A549 (cell line): ENCODE data around the gene MED19. TPM values are rescaled to one million over a fixed set of nuclear protein-coding genes. Genes with fewer than 3 reads are reported as not detected.

ENCODE experiments used
- ATAC-seq, 2 experiments: fragments of 200-7000 bp in 1 of 2; fragments of >200 bp in 1 of 2; cut with Nextera tagmentation in 1 of 2; cut with Tn5 transposase in 1 of 2; 3 replicates each; pipeline versions ENCODE4 v1.8.0 to v1.9.1; 2018 to 2020; ENCODE audit warnings: mild to moderate bottlenecking in 1 of 2, moderate library complexity in 1 of 2
- CTCF ChIA-PET: fragments of 300-600 bp; sonication (Branson Sonifier 250); formaldehyde crosslinking; extraction: SDS; loops from one replicate; lab custom pipeline; 2021; ENCODE audit warnings: antibody characterized with exemption, inconsistent platforms; lab: Yijun Ruan, JAX
- POLR2A ChIA-PET: fragments of 350-600 bp; formaldehyde crosslinking; extraction: SDS; loops from one replicate; lab custom pipeline; 2021; ENCODE audit warnings: antibody characterized with exemption, inconsistent platforms; lab: Yijun Ruan, JAX
- DNase-seq, 2 experiments: peaks; one replicate each; pipeline versions ENCODE4 v3.0.0 to v3.0.0-alpha.2; 2011 to 2016; ENCODE audit warnings: low read depth in 1 of 2, low spot score in 1 of 2
- FAIRE-seq: peaks from 2 replicates; lab custom pipeline; 2011; peaks lifted over from hg19 to GRCh38; lab: Jason Lieb, UNC
- H3K27ac ChIP-seq, 2 experiments: fragments of >200 bp; sonication (Bioruptor Twin); formaldehyde crosslinking; 3 replicates each; pipeline ENCODE4 v1.5.1; 2016 to 2017
- H3K4me1 ChIP-seq: fragments of >200 bp; sonication (Bioruptor Twin); formaldehyde crosslinking; 3 replicates; pipeline ENCODE4 v1.6.1; 2016
- H3K4me2 ChIP-seq: fragments of >200 bp; sonication (Bioruptor Twin); formaldehyde crosslinking; 3 replicates; pipeline ENCODE4 v1.6.1; 2016
- H3K4me3 ChIP-seq: fragments of >200 bp; sonication (Bioruptor Twin); formaldehyde crosslinking; 3 replicates; pipeline ENCODE4 v1.5.1; 2016
- H3K9me3 ChIP-seq: fragments of >200 bp; sonication (Bioruptor Twin); formaldehyde crosslinking; 3 replicates; pipeline ENCODE4 v1.6.1; 2016
- BHLHE40 ChIP-seq: IDR thresholded peaks from 2 replicates; pipeline ENCODE4 v1.6.1; 2012; ENCODE audit warnings: low read depth, low read length, inconsistent platforms
- CBX2 ChIP-seq: fragments of 200-600 bp; sonication (generic); IDR thresholded peaks from 2 replicates; pipeline ENCODE4 v1.6.1; 2016; ENCODE audit warnings: low read depth, mild to moderate bottlenecking, borderline replicate concordance
- CBX8 ChIP-seq: fragments of 200-600 bp; sonication (generic); IDR thresholded peaks from 2 replicates; pipeline ENCODE4 v1.6.1; 2016
- CEBPB ChIP-seq, 2 experiments: fragments of >200 bp in 1 of 2; sonication (Bioruptor Twin) in 1 of 2; formaldehyde crosslinking in 1 of 2; IDR thresholded peaks; 2 replicates each; pipeline ENCODE4 v1.6.1; 2012 to 2016
- CHD2 ChIP-seq: fragments of 150-350 bp; IDR thresholded peaks from 2 replicates; pipeline ENCODE4 v1.6.1; 2014; ENCODE audit warnings: low read length; ENCODE audit not compliant: partially characterized antibody
- CTCF ChIP-seq: fragments of >200 bp; sonication (Bioruptor Twin); formaldehyde crosslinking; IDR thresholded peaks from 3 replicates; pipeline ENCODE4 v1.5.1; 2016
- E2F6 ChIP-seq: IDR thresholded peaks from 2 replicates; pipeline ENCODE4 v1.6.1; 2012; ENCODE audit warnings: low read depth, borderline replicate concordance
- EHF ChIP-seq: fragments of 250-450 bp; sonication (Bioruptor Pico); IDR thresholded peaks from 2 replicates; pipeline ENCODE4 v1.5.0; 2020; ENCODE audit warnings: mild to moderate bottlenecking
- ELK1 ChIP-seq: fragments of 150-350 bp; IDR thresholded peaks from 2 replicates; pipeline ENCODE4 v1.6.1; 2014; ENCODE audit warnings: low read depth, mild to moderate bottlenecking, low read length
- ESRRA ChIP-seq: fragments of 150-350 bp; IDR thresholded peaks from 2 replicates; pipeline ENCODE4 v1.6.1; 2014; ENCODE audit warnings: mild to moderate bottlenecking, low read length, borderline replicate concordance
- FOSB ChIP-seq: fragments of 250-450 bp; sonication (Bioruptor Pico); IDR thresholded peaks from 2 replicates; pipeline ENCODE4 v1.5.0; 2020; ENCODE audit warnings: mild to moderate bottlenecking, moderate library complexity
- FOXS1 ChIP-seq: fragments of 250-450 bp; sonication (Bioruptor Pico); IDR thresholded peaks from 2 replicates; pipeline ENCODE4 v1.5.0; 2020; ENCODE audit warnings: mild to moderate bottlenecking, moderate library complexity
- GATA3 ChIP-seq: IDR thresholded peaks from 2 replicates; pipeline ENCODE4 v1.6.1; 2012; ENCODE audit warnings: borderline replicate concordance
- HDAC2 ChIP-seq: fragments of 200-600 bp; sonication (generic); IDR thresholded peaks from 2 replicates; pipeline ENCODE4 v1.6.1; 2016
- KDM1A ChIP-seq: fragments of 200-600 bp; sonication (generic); IDR thresholded peaks from 2 replicates; pipeline ENCODE4 v1.6.1; 2016; ENCODE audit warnings: low read depth, mild to moderate bottlenecking
- MAFK ChIP-seq: fragments of 450-650 bp; IDR thresholded peaks from 2 replicates; pipeline ENCODE4 v1.6.1; 2014; ENCODE audit not compliant: partially characterized antibody
- MAX ChIP-seq: IDR thresholded peaks from 2 replicates; pipeline ENCODE4 v1.6.1; 2012
- MAZ ChIP-seq: fragments of 150-350 bp; IDR thresholded peaks from 2 replicates; pipeline ENCODE4 v1.6.1; 2014; ENCODE audit warnings: antibody characterized with exemption, low read depth, low read length, borderline replicate concordance
- MYC ChIP-seq: IDR thresholded peaks from 2 replicates; pipeline ENCODE4 v1.6.1; 2012; ENCODE audit warnings: mild to moderate bottlenecking, inconsistent platforms, low read length, improper control_type of control experiment, borderline replicate concordance
- PBX3 ChIP-seq: IDR thresholded peaks from 2 replicates; pipeline ENCODE4 v1.6.1; 2012
- PHF8 ChIP-seq: fragments of 200-600 bp; sonication (generic); IDR thresholded peaks from 2 replicates; pipeline ENCODE4 v1.6.1; 2016; ENCODE audit warnings: low read depth, mild to moderate bottlenecking, antibody characterized with exemption, moderate library complexity, borderline replicate concordance
- POLR2AphosphoS2 ChIP-seq: conservative IDR thresholded peaks from 2 replicates; pipeline ENCODE4 v1.6.1; 2012; ENCODE audit warnings: low read length, improper control_type of control experiment, inconsistent platforms
- RARB ChIP-seq: fragments of 250-450 bp; sonication (Bioruptor Pico); IDR thresholded peaks from 2 replicates; pipeline ENCODE4 v1.8.0; 2021; ENCODE audit warnings: mild to moderate bottlenecking, moderate library complexity
- RNF2 ChIP-seq: fragments of 200-600 bp; sonication (generic); IDR thresholded peaks from 2 replicates; pipeline ENCODE4 v1.6.1; 2016; ENCODE audit warnings: low read depth, mild to moderate bottlenecking, antibody characterized with exemption, moderate library complexity, borderline replicate concordance
- SMC3 ChIP-seq: fragments of >200 bp; sonication (Bioruptor Twin); formaldehyde crosslinking; IDR thresholded peaks from 3 replicates; pipeline ENCODE4 v1.6.1; 2018; ENCODE audit warnings: inconsistent platforms
- TP53 ChIP-seq: fragments of 250-450 bp; sonication (Bioruptor Pico); IDR thresholded peaks from 2 replicates; pipeline ENCODE4 v1.5.0; 2021; ENCODE audit warnings: mild to moderate bottlenecking, moderate library complexity
- USF2 ChIP-seq: fragments of 450-650 bp; IDR thresholded peaks from 2 replicates; pipeline ENCODE4 v1.6.1; 2014; ENCODE audit warnings: antibody characterized with exemption
- ZC3H11A ChIP-seq: fragments of 450-650 bp; IDR thresholded peaks from 2 replicates; pipeline ENCODE4 v1.6.1; 2014; ENCODE audit warnings: antibody characterized with exemption, mild to moderate bottlenecking
- ZNF302 ChIP-seq: fragments of 250-450 bp; sonication (Bioruptor Pico); IDR thresholded peaks from 2 replicates; pipeline ENCODE4 v1.9.0; 2021; ENCODE audit warnings: inconsistent platforms, mild to moderate bottlenecking, moderate library complexity
- WGBS: methylation state at CpG from one replicate; pipeline ENCODE4 v1.1.6; 2017; ENCODE audit errors: missing lambda C conversion rate; 5-methylcytosine and 5-hydroxymethylcytosine counted together
- polyA plus RNA-seq, 4 experiments: library from polyadenylated mRNA; depleted of rRNA in 3 of 4; stranded (reverse); fragments of >200 nt; fragmentation: RNase III in 1 of 4; extraction: RNeasy Plus Mini Kit Qiagen cat#74134 plus additional on column Dnase treatment in 1 of 4; gene quantifications; 2 replicates in 3 of 4; 3 replicates in 1 of 4; pipeline ENCODE4 v1.2.3, GENCODE V29; 2011 to 2017

Gene MED19
- polyA plus RNA-seq, 2 of the 4 experiments (the other 2 are of a cell fraction), result 23.3 to 38.5 TPM

- DNase-seq (no peak), FAIRE-seq (no peak), ATAC-seq (no peak)
- WGBS, result 82% methylated on average over 1 of the region's 1 CpG
- POLR2A ChIA-PET, result no interaction called here
- no peak overlapping the region for H3K4me2 ChIP-seq
- no peaks in the 10 kb centered on the region for H3K9me3 ChIP-seq
- CTCF ChIA-PET, result interaction anchor here (3.3 kb wide), 1 partner anchor 18 kb away, joined by 10 read pairs; the partner anchor contains the start of gene BTBD18
- TF ChIP-seq RNF2 (no peak), PHF8 (no peak), FOSB (CRISPR knock-in tag) (no peak), CHD2 (no peak), CTCF (no peak), CBX2 (no peak), ELK1 (no peak), POLR2AphosphoS2 (no peak), MAZ (no peak), RARB (CRISPR knock-in tag) (no peak), CBX8 (no peak), ZC3H11A (no peak), MYC (no peak), USF2 (no peak), EHF (CRISPR knock-in tag) (no peak), CEBPB (IDR thresholded peaks at IDR 0.05) (no peak), BHLHE40 (no peak), E2F6 (no peak), FOXS1 (no peak), MAFK (no peak)
- no peak overlapping the region for H3K27ac ChIP-seq
- no peaks in the 10 kb centered on the region for H3K4me1 ChIP-seq
- H3K4me3 ChIP-seq, result no peak overlapping the region
These were observed 20.6 kb upstream of the MED19 start for GRCh38 chr11:57732661-57733060.

- Histone ChIP-seq H3K4me2 (no peak overlapping the region), H3K27ac (no peak overlapping the region)
- no peak for DNase-seq
- TF ChIP-seq ELK1 (no peak), SMC3 (no peak), GATA3 (no peak), MYC (no peak), RARB (CRISPR knock-in tag) (no peak), PBX3 (no peak), FOXS1 (no peak), ZNF302 (CRISPR knock-in tag) (no peak), TP53 (no peak), HDAC2 (no peak), MAX (no peak), CHD2 (no peak), KDM1A (no peak), RNF2 (no peak), ESRRA (no peak), USF2 (no peak)
- TF ChIP-seq, all 56 proteins: peak for 0
- no peaks in the 10 kb centered on the region for H3K4me1 ChIP-seq
- WGBS, result 94% methylated on average over 7 of the region's 7 CpGs
- FAIRE-seq (no peak), ATAC-seq (no peak)
- H3K4me3 ChIP-seq, result no peak overlapping the region
- no peaks in the 10 kb centered on the region for H3K9me3 ChIP-seq
- CTCF ChIA-PET, result interaction anchor here (1.0 to 1.4 kb wide), 3 partner anchors 7 to 71 kb away, joined by 3 to 4 read pairs (median 4); no protein-coding TSS in a partner anchor
- POLR2A ChIA-PET, result interaction anchor here (0.7 kb wide), 1 partner anchor 12 kb away, joined by 3 read pairs; the partner anchor contains the start of gene SELENOH
These were observed 17.5 kb upstream of the MED19 start for GRCh38 chr11:57729479-57729878.
